H9 (cell line): ENCODE data around the gene KCNAB3. TPM values are rescaled to one million over a fixed set of nuclear protein-coding genes. Genes with fewer than 3 reads are reported as not detected.

Experiments
- DNase-seq: peaks from one replicate; pipeline ENCODE4 v3.0.0-alpha.2; 2017
- H2AFZ ChIP-seq: one replicate; pipeline ENCODE4 v1.6.1; 2013; ENCODE audit warnings: mild to moderate bottlenecking, low read length, control low read depth, moderate library complexity
- H2AK5ac ChIP-seq: 2 replicates; pipeline ENCODE4 v1.6.1; 2013; ENCODE audit warnings: low read length, control low read depth, mixed read lengths; ENCODE audit not compliant: insufficient read length
- H2BK120ac ChIP-seq: one replicate; pipeline ENCODE4 v1.6.1; 2013; ENCODE audit warnings: low read depth, mild to moderate bottlenecking, low read length, control low read depth, inconsistent platforms; ENCODE audit not compliant: poor library complexity, severe bottlenecking
- H2BK12ac ChIP-seq: 2 replicates; pipeline ENCODE4 v1.6.1; 2013; ENCODE audit warnings: low read length, control low read depth, mixed read lengths, low read depth; ENCODE audit not compliant: insufficient read length
- H2BK15ac ChIP-seq: 2 replicates; pipeline ENCODE4 v1.6.1; 2013; ENCODE audit warnings: low read depth, low read length, control low read depth
- H2BK20ac ChIP-seq: one replicate; pipeline ENCODE4 v1.6.1; 2013; ENCODE audit warnings: low read depth, mild to moderate bottlenecking, low read length, control low read depth, inconsistent platforms; ENCODE audit not compliant: poor library complexity, severe bottlenecking
- H2BK5ac ChIP-seq: 2 replicates; pipeline ENCODE4 v1.6.1; 2013; ENCODE audit warnings: low read length, control low read depth, mixed read lengths; ENCODE audit not compliant: insufficient read length
- H3K14ac ChIP-seq: 2 replicates; pipeline ENCODE4 v1.6.1; 2013; ENCODE audit warnings: low read length, control low read depth; ENCODE audit not compliant: insufficient read depth
- H3K18ac ChIP-seq: 2 replicates; pipeline ENCODE4 v1.6.1; 2013; ENCODE audit warnings: low read depth, mild to moderate bottlenecking, mixed read lengths, low read length, control low read depth; ENCODE audit not compliant: insufficient read length
- H3K23ac ChIP-seq: 2 replicates; pipeline ENCODE4 v1.6.1; 2013; ENCODE audit warnings: low read length, control low read depth, mixed read lengths, low read depth; ENCODE audit not compliant: insufficient read length
- H3K23me2 ChIP-seq: 2 replicates; pipeline ENCODE4 v1.6.1; 2013; ENCODE audit warnings: low read depth, mild to moderate bottlenecking, mixed read lengths, low read length, control low read depth; ENCODE audit not compliant: insufficient read length, poor library complexity, severe bottlenecking
- H3K27ac ChIP-seq: 2 replicates; pipeline ENCODE4 v1.5.1; 2013; ENCODE audit warnings: low read length, control low read depth, mixed read lengths, low read depth; ENCODE audit not compliant: insufficient read length
- H3K27me3 ChIP-seq: 2 replicates; pipeline ENCODE4 v1.6.1; 2013; ENCODE audit warnings: low read length, control low read depth, inconsistent platforms; ENCODE audit not compliant: insufficient read depth
- H3K4ac ChIP-seq: 2 replicates; pipeline ENCODE4 v1.6.1; 2013; ENCODE audit warnings: low read depth, mild to moderate bottlenecking, control low read depth, inconsistent platforms, low read length, moderate library complexity
- H3K4me1 ChIP-seq: 2 replicates; pipeline ENCODE4 v1.6.1; 2013; ENCODE audit warnings: low read length, control low read depth, inconsistent platforms; ENCODE audit not compliant: insufficient read depth
- H3K4me2 ChIP-seq: 2 replicates; pipeline ENCODE4 v1.6.1; 2013; ENCODE audit warnings: low read length, control low read depth, mixed read lengths; ENCODE audit not compliant: insufficient read length, insufficient read depth
- H3K56ac ChIP-seq: 2 replicates; pipeline ENCODE4 v1.6.1; 2013; ENCODE audit warnings: low read depth, mild to moderate bottlenecking, mixed read lengths, low read length, control low read depth; ENCODE audit not compliant: insufficient read length
- H3K79me1 ChIP-seq: 2 replicates; pipeline ENCODE4 v1.6.1; 2013; ENCODE audit warnings: low read depth, mild to moderate bottlenecking, moderate library complexity, low read length, control low read depth, inconsistent platforms; ENCODE audit not compliant: insufficient read depth, poor library complexity, severe bottlenecking
- H3K79me2 ChIP-seq: 2 replicates; pipeline ENCODE4 v1.6.1; 2013; ENCODE audit warnings: low read length, control low read depth, inconsistent platforms; ENCODE audit not compliant: insufficient read depth
- H3K9ac ChIP-seq: 2 replicates; pipeline ENCODE4 v1.6.1; 2013; ENCODE audit warnings: low read length, control low read depth, mixed read lengths; ENCODE audit not compliant: insufficient read length; ENCODE audit errors: extremely low read depth
- H3K9me3 ChIP-seq: one replicate; pipeline ENCODE4 v1.6.1; 2013; ENCODE audit warnings: low read depth, low read length, inconsistent platforms; ENCODE audit not compliant: control insufficient read depth
- H3T11ph ChIP-seq: one replicate; pipeline ENCODE4 v1.6.1; 2013; ENCODE audit warnings: mild to moderate bottlenecking, low read length, control low read depth, inconsistent platforms
- H4K20me1 ChIP-seq: one replicate; pipeline ENCODE4 v1.6.1; 2013; ENCODE audit not compliant: control insufficient read depth, insufficient read length, insufficient read depth
- H4K5ac ChIP-seq: 2 replicates; pipeline ENCODE4 v1.6.1; 2013; ENCODE audit warnings: low read depth, mild to moderate bottlenecking, mixed read lengths, low read length, control low read depth; ENCODE audit not compliant: insufficient read length
- H4K8ac ChIP-seq: replicated peaks from 2 replicates; pipeline ENCODE4 v1.6.1; 2013; ENCODE audit warnings: low read length, control low read depth, mixed read lengths, low read depth; ENCODE audit not compliant: insufficient read length
- H4K91ac ChIP-seq: 2 replicates; pipeline ENCODE4 v1.6.1; 2013; ENCODE audit warnings: low read depth, mild to moderate bottlenecking, moderate library complexity, mixed read lengths, low read length, control low read depth; ENCODE audit not compliant: insufficient read length
- H3K27ac Mint-ChIP-seq, 3 experiments: 2 replicates in 2 of 3; 3 replicates in 1 of 3; pipeline ENCODE4 v1.8.0; 2020 to 2021; ENCODE audit warnings: mixed read lengths in 3 of 3, mild to moderate bottlenecking in 1 of 3, moderate library complexity in 1 of 3
- H3K27me3 Mint-ChIP-seq: 2 replicates; pipeline ENCODE4 v1.8.0; 2021; ENCODE audit warnings: low read depth, mild to moderate bottlenecking, moderate library complexity, mixed read lengths
- H3K36me3 Mint-ChIP-seq, 3 experiments: 2 replicates in 2 of 3; 3 replicates in 1 of 3; pipeline ENCODE4 v1.8.0; 2020 to 2021; ENCODE audit warnings: low read depth in 3 of 3, mixed read lengths in 3 of 3; ENCODE audit not compliant: insufficient read depth in 1 of 3
- H3K4me1 Mint-ChIP-seq, 2 experiments: 2 replicates each; pipeline ENCODE4 v1.8.0; 2020; ENCODE audit warnings: mixed read lengths in 2 of 2
- H3K4me3 Mint-ChIP-seq, 2 experiments: 2 replicates in 1 of 2; 3 replicates in 1 of 2; pipeline ENCODE4 v1.8.0; 2020 to 2021; ENCODE audit warnings: mild to moderate bottlenecking in 2 of 2, mixed read lengths in 2 of 2, moderate library complexity in 1 of 2
- H3K9me3 Mint-ChIP-seq, 2 experiments: 2 replicates in 1 of 2; 3 replicates in 1 of 2; pipeline ENCODE4 v1.8.0; 2020; ENCODE audit warnings: mild to moderate bottlenecking in 2 of 2, mixed read lengths in 2 of 2, moderate library complexity in 1 of 2
- WGBS: extraction: QIAGEN DNeasy Blood & Tissue Kit; methylation state at CpG from one replicate; pipeline ENCODE4 v1.1.7; 2013; ENCODE audit warnings: missing lambda C conversion rate, low lambda C conversion rate, mixed read lengths; ENCODE audit not compliant: insufficient read length; ENCODE audit errors: extremely low coverage; 5-methylcytosine and 5-hydroxymethylcytosine counted together
- total RNA-seq: library from RNA; stranded (reverse); gene quantifications from 2 replicates; pipeline ENCODE4 v1.2.1, GENCODE V29; 2021
- TF ChIP-seq, protein P1 (sequence below): fragments of 200-600 bp; sonication (generic); conservative IDR thresholded peaks from 3 replicates; pipeline ENCODE4 v1.8.0; 2021; ENCODE audit warnings: antibody characterized with exemption, mild to moderate bottlenecking

The KCNAB3 gene
- total RNA-seq, 1 experiment from 2014 or later = 6.4 TPM

DNA sequence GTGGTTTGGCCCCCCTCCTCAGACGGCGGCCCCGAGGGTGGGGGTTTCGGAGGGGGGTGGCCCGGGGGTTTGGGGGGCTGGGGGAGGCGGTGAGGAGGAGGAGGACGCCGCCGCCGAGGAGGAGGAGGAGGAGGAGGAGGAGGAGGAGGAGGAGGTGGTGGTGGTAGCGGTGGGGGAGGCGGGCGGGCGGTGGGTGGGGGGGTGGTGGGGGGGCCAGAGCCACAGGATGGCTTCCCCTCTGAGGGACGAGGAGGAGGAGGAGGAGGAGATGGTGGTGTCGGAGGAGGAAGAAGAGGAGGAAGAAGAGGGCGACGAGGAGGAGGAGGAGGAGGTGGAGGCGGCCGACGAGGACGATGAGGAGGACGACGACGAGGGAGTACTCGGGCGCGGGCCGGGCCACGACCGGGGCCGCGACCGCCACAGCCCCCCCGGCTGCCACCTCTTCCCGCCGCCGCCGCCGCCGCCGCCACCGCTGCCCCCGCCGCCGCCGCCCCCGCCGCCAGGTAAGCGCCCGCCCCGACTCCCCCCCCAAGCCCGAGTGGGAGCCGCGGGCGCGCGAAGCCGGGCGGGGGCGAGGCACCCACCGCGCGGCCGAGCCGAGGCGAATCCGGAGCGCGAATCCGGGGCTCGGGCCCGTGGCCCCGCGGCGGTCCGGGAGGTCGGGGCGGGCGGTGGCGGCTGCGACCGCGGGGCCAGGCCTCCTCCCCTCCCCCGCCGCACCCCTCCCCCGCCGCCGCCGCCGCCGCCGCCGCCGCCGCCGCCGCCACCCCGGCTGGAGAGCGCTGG lies 44.9 kb downstream of the KCNAB3 start:
- Histone ChIP-seq H3K56ac (no peak overlapping the region), H3K18ac (no peak overlapping the region), H3K27ac (no peak overlapping the region), H3K27me3 (no peaks in the 10 kb centered on the region; the same call in 1 of the 2 replicates), H3K23ac (no peak overlapping the region), H3K23me2 (peaks cover 28% of the 10 kb centered on the region), H2BK12ac (no peak overlapping the region), H4K91ac (no peak overlapping the region), H3K4ac (no peak overlapping the region), H4K20me1 (no peaks in the 10 kb centered on the region), H3K9ac (no peak overlapping the region), H3K9me3 (no peaks in the 10 kb centered on the region), H3K79me1 (no peaks in the 10 kb centered on the region), H3K14ac (peak overlapping the region; percentile 75; the same call in 1 of the 2 replicates), H2BK5ac (no peak overlapping the region), H2BK20ac (no peak overlapping the region), H2BK15ac (no peak overlapping the region), H2BK120ac (no peak overlapping the region), H2AFZ (no peak overlapping the region), H4K8ac (no peak overlapping the region), H3T11ph (no peak overlapping the region), H2AK5ac (no peak overlapping the region), H3K4me2 (peak overlapping the region; percentile 43), H3K4me1 (no peaks in the 10 kb centered on the region), H3K79me2 (no peaks in the 10 kb centered on the region), H4K5ac (no peak overlapping the region)
- H3K4me1 Mint-ChIP-seq = peaks cover 3 to 4% of the 10 kb centered on the region in 2 experiments
- H3K9me3 Mint-ChIP-seq = no peaks in the 10 kb centered on the region
- DNase-seq = peak; percentile 34
- no peak overlapping the region for H3K27ac Mint-ChIP-seq
- no peaks in the 10 kb centered on the region; the same call in none of the 2 replicates for H3K27me3 Mint-ChIP-seq
- H3K36me3 Mint-ChIP-seq = no peaks in the 10 kb centered on the region
- no CpG with 5 or more reads among the region's 100 CpGs for WGBS
- H3K4me3 Mint-ChIP-seq = peak overlapping the region; percentile 68 to 80
- TF ChIP-seq, protein P1, sequence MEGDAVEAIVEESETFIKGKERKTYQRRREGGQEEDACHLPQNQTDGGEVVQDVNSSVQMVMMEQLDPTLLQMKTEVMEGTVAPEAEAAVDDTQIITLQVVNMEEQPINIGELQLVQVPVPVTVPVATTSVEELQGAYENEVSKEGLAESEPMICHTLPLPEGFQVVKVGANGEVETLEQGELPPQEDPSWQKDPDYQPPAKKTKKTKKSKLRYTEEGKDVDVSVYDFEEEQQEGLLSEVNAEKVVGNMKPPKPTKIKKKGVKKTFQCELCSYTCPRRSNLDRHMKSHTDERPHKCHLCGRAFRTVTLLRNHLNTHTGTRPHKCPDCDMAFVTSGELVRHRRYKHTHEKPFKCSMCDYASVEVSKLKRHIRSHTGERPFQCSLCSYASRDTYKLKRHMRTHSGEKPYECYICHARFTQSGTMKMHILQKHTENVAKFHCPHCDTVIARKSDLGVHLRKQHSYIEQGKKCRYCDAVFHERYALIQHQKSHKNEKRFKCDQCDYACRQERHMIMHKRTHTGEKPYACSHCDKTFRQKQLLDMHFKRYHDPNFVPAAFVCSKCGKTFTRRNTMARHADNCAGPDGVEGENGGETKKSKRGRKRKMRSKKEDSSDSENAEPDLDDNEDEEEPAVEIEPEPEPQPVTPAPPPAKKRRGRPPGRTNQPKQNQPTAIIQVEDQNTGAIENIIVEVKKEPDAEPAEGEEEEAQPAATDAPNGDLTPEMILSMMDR = no peak
